Astrocyte (in vitro differentiated cells and primary cell): ENCODE results near the gene N4BP3.

Experiments
- CTCF ChIP-seq: IDR thresholded peaks from 2 replicates; pipeline ENCODE4 v1.5.1; 2011; ENCODE audit warnings: low read depth, mild to moderate bottlenecking, inconsistent platforms, low read length, moderate library complexity; ENCODE audit not compliant: insufficient read depth
- EZH2 ChIP-seq: IDR thresholded peaks from 2 replicates; pipeline ENCODE4 v1.6.1; 2012; ENCODE audit warnings: mild to moderate bottlenecking, low read length, inconsistent platforms; ENCODE audit not compliant: insufficient read depth

DNA sequence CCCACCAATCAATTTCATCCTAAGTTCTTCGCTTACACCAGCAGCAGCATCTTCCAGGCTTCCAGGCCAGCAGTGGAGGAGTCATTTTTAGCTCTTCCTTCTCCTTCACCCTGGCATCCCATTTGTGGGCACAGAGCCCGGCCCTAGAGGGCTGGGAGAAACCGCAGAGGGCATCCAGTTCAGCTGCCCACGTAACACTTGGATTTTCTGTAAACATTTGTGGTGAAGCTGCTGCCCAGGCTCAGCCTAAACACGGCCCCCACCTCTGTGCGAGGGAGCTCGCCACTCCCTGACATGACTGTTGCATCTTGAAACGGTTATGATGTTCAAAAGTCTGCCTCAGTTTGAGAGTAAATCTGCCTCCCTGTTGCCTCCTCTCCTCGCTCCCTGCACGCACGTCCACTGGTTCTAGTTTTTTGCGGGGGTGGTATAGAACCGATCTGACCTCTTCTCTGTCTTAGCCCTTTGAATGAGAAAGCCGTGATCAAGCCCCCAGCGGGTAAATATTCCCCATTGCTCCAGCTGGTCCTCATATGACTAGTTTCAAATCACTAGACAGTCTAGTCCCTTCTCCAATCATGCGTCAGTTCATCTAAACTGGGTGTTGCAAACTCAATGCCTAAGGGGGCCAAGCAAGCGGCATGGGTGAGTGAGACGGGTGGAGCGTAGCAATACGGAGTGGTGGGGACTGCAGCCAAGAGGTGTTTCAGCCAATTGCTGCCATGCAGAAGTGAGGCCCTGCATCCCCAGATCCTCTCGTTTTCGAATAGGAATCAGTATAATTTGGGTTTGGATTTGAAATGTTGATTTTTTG is 34.9 kb upstream of the N4BP3 start:
- no peak for TF ChIP-seq CTCF
- no peak for TF ChIP-seq EZH2
